ENCODE data around the gene ACOT13. TPM values are rescaled to one million over a fixed set of nuclear protein-coding genes. Genes with fewer than 3 reads are reported as not detected.

The ACOT13 gene
- total RNA-seq, 3 donors from 2014 or later (not counting 1 experiment from before 2014, with no cell fraction given) = 3.2 to 4.3 (median 4.2) TPM

DNA sequence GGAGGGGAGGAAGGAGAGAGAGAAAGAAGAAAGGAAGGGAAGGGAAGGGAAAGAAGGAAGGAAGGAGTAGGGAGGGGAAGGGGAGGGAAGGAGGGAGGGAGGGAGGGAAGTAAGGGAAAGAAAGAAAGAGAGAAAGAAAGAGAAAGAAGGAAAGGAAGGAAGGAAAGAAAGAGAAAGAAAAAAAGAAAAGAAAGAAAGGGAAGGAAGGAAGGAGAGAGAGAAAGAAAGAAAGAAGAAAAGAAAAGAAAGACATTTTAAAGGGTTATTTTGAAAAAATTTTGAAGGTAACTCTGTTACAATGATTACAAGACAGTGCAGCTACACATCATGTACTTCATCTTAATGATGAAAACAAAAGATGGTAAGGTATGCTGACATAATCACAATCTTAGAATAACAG, 24.8 kb upstream of the ACOT13 start:
- Histone ChIP-seq H3K27ac (ENCODE audit: low read length) (no peak overlapping the region), H3K9me3 (ENCODE audit: control insufficient read depth, insufficient read depth, low read length) (no peaks in the 10 kb centered on the region), H3K4me1 (ENCODE audit: control insufficient read depth, insufficient read depth, low read length) (peaks cover 11% of the 10 kb centered on the region), H3K27me3 (ENCODE audit: control insufficient read depth, insufficient read depth, low read length) (peaks cover 23% of the 10 kb centered on the region), H3K36me3 (ENCODE audit: control insufficient read depth, insufficient read depth, low read length) (no peaks in the 10 kb centered on the region), H3K4me3 (ENCODE audit: low read length) (no peak overlapping the region)
- ATAC-seq (no peak), DNase-seq (no peak)
- Mint-ChIP-seq H3K36me3 (no peaks in the 10 kb centered on the region), H3K9me3 (no peaks in the 10 kb centered on the region), H3K27ac (no peak overlapping the region), H3K4me1 (peaks cover 17 to 21% of the 10 kb centered on the region in 2 donors), H3K4me3 (no peak overlapping the region), H3K27me3 (ENCODE audit: low read depth in 2 of 2) (peaks cover 16 to 31% of the 10 kb centered on the region in 2 donors)
- intact Hi-C loops (cut with micrococcal nuclease) = no loop called here
- TF ChIP-seq, protein P1, sequence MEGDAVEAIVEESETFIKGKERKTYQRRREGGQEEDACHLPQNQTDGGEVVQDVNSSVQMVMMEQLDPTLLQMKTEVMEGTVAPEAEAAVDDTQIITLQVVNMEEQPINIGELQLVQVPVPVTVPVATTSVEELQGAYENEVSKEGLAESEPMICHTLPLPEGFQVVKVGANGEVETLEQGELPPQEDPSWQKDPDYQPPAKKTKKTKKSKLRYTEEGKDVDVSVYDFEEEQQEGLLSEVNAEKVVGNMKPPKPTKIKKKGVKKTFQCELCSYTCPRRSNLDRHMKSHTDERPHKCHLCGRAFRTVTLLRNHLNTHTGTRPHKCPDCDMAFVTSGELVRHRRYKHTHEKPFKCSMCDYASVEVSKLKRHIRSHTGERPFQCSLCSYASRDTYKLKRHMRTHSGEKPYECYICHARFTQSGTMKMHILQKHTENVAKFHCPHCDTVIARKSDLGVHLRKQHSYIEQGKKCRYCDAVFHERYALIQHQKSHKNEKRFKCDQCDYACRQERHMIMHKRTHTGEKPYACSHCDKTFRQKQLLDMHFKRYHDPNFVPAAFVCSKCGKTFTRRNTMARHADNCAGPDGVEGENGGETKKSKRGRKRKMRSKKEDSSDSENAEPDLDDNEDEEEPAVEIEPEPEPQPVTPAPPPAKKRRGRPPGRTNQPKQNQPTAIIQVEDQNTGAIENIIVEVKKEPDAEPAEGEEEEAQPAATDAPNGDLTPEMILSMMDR (IDR thresholded peaks at IDR 0.05) = no peak

DNA sequence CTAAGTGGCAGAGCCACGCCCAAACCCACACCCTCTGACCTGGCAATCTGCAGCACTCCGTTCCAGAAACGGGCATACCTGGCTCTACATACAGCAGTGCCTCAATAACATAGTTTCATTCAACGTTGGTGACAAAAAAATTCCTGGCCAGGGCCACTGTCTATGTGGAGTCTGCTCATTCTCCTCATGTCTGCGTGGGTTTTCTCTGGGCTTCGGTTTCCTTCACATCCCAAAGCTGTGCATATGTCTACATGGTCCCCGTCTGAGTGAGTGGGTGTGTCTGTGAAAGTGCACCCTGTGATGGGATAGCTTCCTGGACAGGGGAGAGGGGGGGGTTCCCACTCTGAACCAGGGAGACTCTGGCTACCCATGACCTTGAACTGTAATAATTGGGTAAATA, 23.0 kb upstream of the ACOT13 start:
- no peaks in the 10 kb centered on the region for H3K9me3 ChIP-seq (ENCODE audit: control insufficient read depth, insufficient read depth, low read length)
- no peak overlapping the region for H3K4me3 ChIP-seq (ENCODE audit: low read length)
- H3K27me3 ChIP-seq (ENCODE audit: control insufficient read depth, insufficient read depth, low read length) = peaks cover 23% of the 10 kb centered on the region
- TF ChIP-seq, protein P1 (IDR thresholded peaks at IDR 0.05) = no peak
- no peaks in the 10 kb centered on the region for H3K36me3 ChIP-seq (ENCODE audit: control insufficient read depth, insufficient read depth, low read length)
- peaks cover 11% of the 10 kb centered on the region for H3K4me1 ChIP-seq (ENCODE audit: control insufficient read depth, insufficient read depth, low read length)
- no peaks in the 10 kb centered on the region for H3K9me3 Mint-ChIP-seq
- ATAC-seq (no peak), DNase-seq (no peak)
- H3K27ac Mint-ChIP-seq = no peak overlapping the region
- H3K27me3 Mint-ChIP-seq (ENCODE audit: low read depth in 2 of 2) = peaks cover 5 to 24% of the 10 kb centered on the region in 2 donors
- 86% methylated on average over 7 of the region's 7 CpGs for WGBS (ENCODE audit: insufficient coverage)
- intact Hi-C loops (cut with micrococcal nuclease) = no loop called here
- H3K4me1 Mint-ChIP-seq = peaks cover 16 to 17% of the 10 kb centered on the region in 2 donors
- no peaks in the 10 kb centered on the region for H3K36me3 Mint-ChIP-seq
- H3K27ac ChIP-seq (ENCODE audit: low read length) = no peak overlapping the region
- H3K4me3 Mint-ChIP-seq = no peak overlapping the region

DNA sequence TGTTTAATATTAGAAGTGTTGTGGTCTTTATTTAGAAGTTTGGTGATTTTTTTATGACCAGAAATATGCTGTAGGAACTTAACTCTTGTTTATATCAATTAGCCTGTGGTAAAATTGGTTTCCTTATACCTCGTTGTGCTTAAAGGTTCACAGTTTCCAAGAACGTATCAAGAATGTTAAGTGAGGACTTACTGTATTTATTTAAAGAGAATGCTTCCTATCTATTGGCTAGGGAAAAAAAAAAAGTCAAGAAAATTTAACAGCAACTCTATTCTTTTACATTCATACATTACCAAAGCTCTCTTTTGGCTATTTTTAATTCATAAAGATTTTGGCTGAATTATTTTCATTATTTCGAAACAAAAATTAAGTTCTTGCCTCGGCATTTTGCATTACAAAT, 22.5 kb upstream of the ACOT13 start:
- ATAC-seq (no peak), DNase-seq (no peak)
- H3K4me1 Mint-ChIP-seq = peaks cover 16 to 17% of the 10 kb centered on the region in 2 donors
- Histone ChIP-seq H3K27ac (ENCODE audit: low read length) (no peak overlapping the region), H3K4me3 (ENCODE audit: low read length) (no peak overlapping the region), H3K4me1 (ENCODE audit: control insufficient read depth, insufficient read depth, low read length) (peaks cover 11% of the 10 kb centered on the region), H3K27me3 (ENCODE audit: control insufficient read depth, insufficient read depth, low read length) (peaks cover 20% of the 10 kb centered on the region), H3K9me3 (ENCODE audit: control insufficient read depth, insufficient read depth, low read length) (no peaks in the 10 kb centered on the region), H3K36me3 (ENCODE audit: control insufficient read depth, insufficient read depth, low read length) (no peaks in the 10 kb centered on the region)
- H3K27me3 Mint-ChIP-seq (ENCODE audit: low read depth in 2 of 2) = peaks cover under 1 to 24% of the 10 kb centered on the region in 2 donors
- H3K27ac Mint-ChIP-seq = no peak overlapping the region
- no peaks in the 10 kb centered on the region for H3K9me3 Mint-ChIP-seq
- TF ChIP-seq, protein P1 (IDR thresholded peaks at IDR 0.05) = no peak
- H3K36me3 Mint-ChIP-seq = no peaks in the 10 kb centered on the region
- intact Hi-C loops (cut with micrococcal nuclease) = no loop called here
- no CpG with 5 or more reads among the region's 4 CpGs for WGBS (ENCODE audit: insufficient coverage)
- no peak overlapping the region for H3K4me3 Mint-ChIP-seq

DNA sequence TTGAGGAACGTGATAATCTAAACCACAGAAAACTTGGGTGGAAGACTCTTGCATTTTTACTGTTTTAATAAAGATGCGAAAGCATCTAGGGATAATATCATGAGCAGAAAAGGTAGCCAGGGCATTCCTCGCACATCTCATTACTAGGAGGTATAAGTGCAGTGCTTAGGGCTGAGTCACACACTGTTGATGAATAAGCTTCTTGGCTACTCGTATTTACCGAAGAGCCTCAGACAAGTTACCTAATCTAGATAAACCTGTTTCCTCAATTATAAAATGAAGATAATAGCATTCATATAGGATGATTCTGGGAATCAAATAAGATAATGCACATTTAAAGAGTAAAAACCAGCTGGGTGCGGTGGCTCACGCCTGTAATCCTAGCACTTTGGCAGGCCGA, 20.1 kb upstream of the ACOT13 start:
- Mint-ChIP-seq H3K9me3 (no peaks in the 10 kb centered on the region), H3K27me3 (ENCODE audit: low read depth in 2 of 2) (peaks cover 0 to 15% of the 10 kb centered on the region in 2 donors), H3K4me1 (peaks cover 16 to 17% of the 10 kb centered on the region in 2 donors), H3K4me3 (peak overlapping the region; percentile 93), H3K27ac (peak overlapping the region; percentile 53 to 91), H3K36me3 (peaks cover 2% of the 10 kb centered on the region)
- TF ChIP-seq, protein P1 (IDR thresholded peaks at IDR 0.05) = no peak
- DNase-seq = no peak
- no peak for ATAC-seq
- H3K4me1 ChIP-seq (ENCODE audit: control insufficient read depth, insufficient read depth, low read length) = peaks cover 11% of the 10 kb centered on the region
- H3K4me3 ChIP-seq (ENCODE audit: low read length) = no peak overlapping the region
- peaks cover 20% of the 10 kb centered on the region for H3K36me3 ChIP-seq (ENCODE audit: control insufficient read depth, insufficient read depth, low read length)
- no peak overlapping the region for H3K27ac ChIP-seq (ENCODE audit: low read length)
- intact Hi-C loops (cut with micrococcal nuclease) = no loop called here
- H3K9me3 ChIP-seq (ENCODE audit: control insufficient read depth, insufficient read depth, low read length) = no peaks in the 10 kb centered on the region
- H3K27me3 ChIP-seq (ENCODE audit: control insufficient read depth, insufficient read depth, low read length) = peaks cover 20% of the 10 kb centered on the region
- WGBS (ENCODE audit: insufficient coverage) = 87% methylated on average over 6 of the region's 8 CpGs

Data from natural killer cell (primary cell).